ENCODE measurements around the gene ABTB2. TPM values are rescaled to one million over a fixed set of nuclear protein-coding genes. Genes with fewer than 3 reads are reported as not detected.

The ABTB2 gene
- total RNA-seq, 1 experiment from 2014 or later = 5.5 TPM

DNA sequence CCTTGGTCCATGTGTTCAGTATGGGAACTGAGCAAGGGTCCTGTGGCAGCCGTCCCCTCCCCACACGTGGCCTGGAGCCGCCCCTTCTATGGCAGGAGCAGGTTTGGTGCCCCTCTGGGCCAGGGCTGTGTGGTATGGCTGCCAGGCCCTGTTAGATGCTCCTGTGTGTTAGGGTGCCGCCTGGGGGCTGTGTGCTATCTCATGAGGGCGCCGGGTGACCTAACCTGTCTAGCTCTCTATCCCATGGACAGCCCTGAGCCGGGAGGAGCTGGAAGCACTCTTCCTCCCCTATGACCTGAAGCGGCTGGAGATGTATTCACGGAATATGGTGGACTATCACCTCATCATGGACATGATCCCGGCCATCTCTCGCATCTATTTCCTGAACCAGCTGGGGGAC lies 217.7 kb downstream of the ABTB2 start:
- Mint-ChIP-seq H3K36me3 (ENCODE audit: insufficient read depth in 1 of 3, low read depth in 3 of 3) (peaks cover 40 to 94% (median 83%) of the 10 kb centered on the region in 3 experiments; a peak in 6 of 7 replicates), H3K4me1 (no peaks in the 10 kb centered on the region), H3K27me3 (ENCODE audit: low read depth) (no peaks in the 10 kb centered on the region; the same call in 1 of the 2 replicates), H3K9me3 (no peaks in the 10 kb centered on the region), H3K4me3 (no peak overlapping the region), H3K27ac (0 out of 7 replicates have a peak overlapping the region, but pooled peaks of 1 of the 3 experiments have one; percentile 24)
- H2AFZ ChIP-seq (ENCODE audit: low read length) = no peak overlapping the region
- H3K27me3 ChIP-seq (ENCODE audit: insufficient read depth, low read length) = no peaks in the 10 kb centered on the region
- no peak overlapping the region for H3K4ac ChIP-seq (ENCODE audit: low read depth, low read length)
- H3K9me3 ChIP-seq (ENCODE audit: control insufficient read depth, low read depth, low read length) = no peaks in the 10 kb centered on the region
- no peaks in the 10 kb centered on the region for H3K79me2 ChIP-seq (ENCODE audit: insufficient read depth, low read length)
- no peaks in the 10 kb centered on the region for H3K23me2 ChIP-seq (ENCODE audit: insufficient read length, low read depth, low read length, poor library complexity, severe bottlenecking)
- no peak overlapping the region for H2BK12ac ChIP-seq (ENCODE audit: insufficient read length, low read depth, low read length)
- no peak overlapping the region for H4K91ac ChIP-seq (ENCODE audit: insufficient read length, low read depth, low read length)
- no peak overlapping the region for H3T11ph ChIP-seq (ENCODE audit: low read length)
- no peak overlapping the region for H4K8ac ChIP-seq (replicated peaks; ENCODE audit: insufficient read length, low read depth, low read length)
- no CpG with 5 or more reads among the region's 11 CpGs for WGBS (ENCODE audit: extremely low coverage, insufficient read length, low lambda C conversion rate)
- no peak overlapping the region for H3K27ac ChIP-seq (ENCODE audit: insufficient read length, low read depth, low read length)
- H3K56ac ChIP-seq (ENCODE audit: insufficient read length, low read depth, low read length) = no peak overlapping the region
- H4K5ac ChIP-seq (ENCODE audit: insufficient read length, low read depth, low read length) = no peak overlapping the region
- no peak overlapping the region for H2BK5ac ChIP-seq (ENCODE audit: insufficient read length, low read length)
- H3K23ac ChIP-seq (ENCODE audit: insufficient read length, low read depth, low read length) = no peak overlapping the region
- no peak for DNase-seq
- H3K4me1 ChIP-seq (ENCODE audit: insufficient read depth, low read length) = no peaks in the 10 kb centered on the region
- TF ChIP-seq CTCF (conservative IDR thresholded peaks at IDR 0.05) = no peak
- no peaks in the 10 kb centered on the region for H4K20me1 ChIP-seq (ENCODE audit: control insufficient read depth, insufficient read depth, insufficient read length)
- no peaks in the 10 kb centered on the region for H3K79me1 ChIP-seq (ENCODE audit: insufficient read depth, low read depth, low read length, poor library complexity, severe bottlenecking)
- no peak overlapping the region for H2BK15ac ChIP-seq (ENCODE audit: low read depth, low read length)
- no peak overlapping the region for H3K14ac ChIP-seq (ENCODE audit: insufficient read depth, low read length)
- no peak overlapping the region for H3K18ac ChIP-seq (ENCODE audit: insufficient read length, low read depth, low read length)
- H2BK20ac ChIP-seq (ENCODE audit: low read depth, low read length, poor library complexity, severe bottlenecking) = no peak overlapping the region
- H3K9ac ChIP-seq (ENCODE audit: extremely low read depth, insufficient read length, low read length) = no peak overlapping the region
- no peak overlapping the region for H2AK5ac ChIP-seq (ENCODE audit: insufficient read length, low read length)
- H2BK120ac ChIP-seq (ENCODE audit: low read depth, low read length, poor library complexity, severe bottlenecking) = no peak overlapping the region
- H3K4me2 ChIP-seq (ENCODE audit: insufficient read depth, insufficient read length, low read length) = no peak overlapping the region
